AG04450 (cell line): ENCODE results near the gene SERPINB5. TPM values are rescaled to one million over a fixed set of nuclear protein-coding genes. Genes with fewer than 3 reads are reported as not detected.

Experiments used
- CTCF ChIA-PET: fragments of 300-600, 350-600 bp; formaldehyde crosslinking; extraction: SDS; loops from one replicate; lab custom pipeline; 2022; ENCODE audit warnings: antibody characterized with exemption, inconsistent platforms; lab: Charles Lee
- POLR2A ChIA-PET: fragments of 350-600 bp; formaldehyde crosslinking; extraction: SDS; loops from one replicate; lab custom pipeline; 2021; ENCODE audit warnings: antibody characterized with exemption, inconsistent platforms; lab: Yijun Ruan, JAX
- DNase-seq: peaks from one replicate; pipeline ENCODE4 v3.0.0-alpha.2; 2011; ENCODE audit warnings: low read depth, low spot score
- H3K27ac ChIP-seq: one replicate; pipeline ENCODE4 v1.5.1; 2012; ENCODE audit warnings: low read depth, low read length, control low read depth
- H3K27me3 ChIP-seq: one replicate; pipeline ENCODE4 v1.6.0; 2012; ENCODE audit warnings: low read length; ENCODE audit not compliant: control insufficient read depth, insufficient read depth
- H3K4me3 ChIP-seq: 2 replicates; pipeline ENCODE4 v1.5.1; 2011; ENCODE audit warnings: mild to moderate bottlenecking, low read depth, low read length, control low read depth
- H3K9me3 ChIP-seq: 2 replicates; pipeline ENCODE4 v1.5.1; 2012; ENCODE audit warnings: low read length; ENCODE audit not compliant: control insufficient read depth, insufficient read depth
- polyA plus RNA-seq: library from polyadenylated mRNA; depleted of rRNA; stranded (reverse); fragments of >200 nt; gene quantifications from 2 replicates; pipeline ENCODE4 v1.2.3, GENCODE V29; 2011
- TF ChIP-seq, protein P1 (sequence below): IDR thresholded peaks from 2 replicates; pipeline ENCODE4 v1.5.1; 2011; ENCODE audit warnings: low read depth, low read length, control low read depth, inconsistent platforms

The SERPINB5 gene
- polyA plus RNA-seq, 1 experiment = not detected

DNA sequence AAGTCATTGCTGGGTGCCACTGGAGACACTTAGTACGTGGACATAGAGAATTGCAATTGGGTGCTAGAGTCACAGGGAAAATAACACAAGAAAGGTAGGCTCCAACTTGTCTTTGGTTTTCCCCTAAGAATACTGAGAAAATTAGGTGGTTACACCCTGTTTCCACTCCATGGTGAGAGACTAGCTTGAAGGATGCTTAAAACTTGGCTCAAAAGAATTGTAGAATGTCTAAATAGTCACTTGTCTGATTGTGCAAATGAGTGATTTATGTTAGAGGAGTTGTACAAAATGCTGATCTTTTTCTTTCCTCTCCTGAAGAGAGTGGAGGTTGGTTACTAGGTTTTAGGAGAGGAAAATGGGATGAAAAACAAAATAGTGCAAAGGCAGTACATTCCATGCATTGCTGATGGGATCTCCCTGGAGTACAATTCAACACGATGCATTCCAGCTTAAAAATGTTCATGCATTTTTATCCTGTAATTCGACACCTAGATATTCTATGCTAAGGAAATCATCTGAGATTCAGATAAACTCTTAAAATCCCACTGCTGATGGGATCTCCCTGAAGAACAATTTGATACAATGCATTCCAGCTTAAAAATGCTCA, 63.2 kb downstream of the SERPINB5 start:
- no peak overlapping the region for H3K4me3 ChIP-seq
- CTCF ChIA-PET = interaction anchor here (1.3 to 1.7 kb wide), 2 partner anchors 21 to 29 kb away, joined by 4 to 5 read pairs; no protein-coding TSS in a partner anchor
- TF ChIP-seq, protein P1, sequence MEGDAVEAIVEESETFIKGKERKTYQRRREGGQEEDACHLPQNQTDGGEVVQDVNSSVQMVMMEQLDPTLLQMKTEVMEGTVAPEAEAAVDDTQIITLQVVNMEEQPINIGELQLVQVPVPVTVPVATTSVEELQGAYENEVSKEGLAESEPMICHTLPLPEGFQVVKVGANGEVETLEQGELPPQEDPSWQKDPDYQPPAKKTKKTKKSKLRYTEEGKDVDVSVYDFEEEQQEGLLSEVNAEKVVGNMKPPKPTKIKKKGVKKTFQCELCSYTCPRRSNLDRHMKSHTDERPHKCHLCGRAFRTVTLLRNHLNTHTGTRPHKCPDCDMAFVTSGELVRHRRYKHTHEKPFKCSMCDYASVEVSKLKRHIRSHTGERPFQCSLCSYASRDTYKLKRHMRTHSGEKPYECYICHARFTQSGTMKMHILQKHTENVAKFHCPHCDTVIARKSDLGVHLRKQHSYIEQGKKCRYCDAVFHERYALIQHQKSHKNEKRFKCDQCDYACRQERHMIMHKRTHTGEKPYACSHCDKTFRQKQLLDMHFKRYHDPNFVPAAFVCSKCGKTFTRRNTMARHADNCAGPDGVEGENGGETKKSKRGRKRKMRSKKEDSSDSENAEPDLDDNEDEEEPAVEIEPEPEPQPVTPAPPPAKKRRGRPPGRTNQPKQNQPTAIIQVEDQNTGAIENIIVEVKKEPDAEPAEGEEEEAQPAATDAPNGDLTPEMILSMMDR = no peak

GRCh38 chr18:63542069-63542468, 65.3 kb downstream of the SERPINB5 start, which contains the start of gene SERPINB12:
Gene SERPINB12 (plus strand): TSS chr18:63542369. CDS start chr18:63556160, 13,791 bp downstream.
- ChIA-PET POLR2A (no interaction called here), CTCF (interaction anchor here (1.0 to 1.2 kb wide), 4 partner anchors 16 to 36 kb away, joined by 3 to 5 read pairs (median 3); no protein-coding TSS in a partner anchor)
- H3K9me3 ChIP-seq = no peaks in the 10 kb centered on the region
- DNase-seq = no peak
- H3K4me3 ChIP-seq = no peak within 1 kb of the TSS
- H3K27ac ChIP-seq = no peak within 1 kb of the TSS
- TF ChIP-seq, protein P1 = no peak
- peaks cover 3% of the 10 kb centered on the region for H3K27me3 ChIP-seq

More for the DNA sequence above, 63.2 kb downstream of the SERPINB5 start:
- Histone ChIP-seq H3K27ac (no peak overlapping the region), H3K27me3 (peaks cover 3% of the 10 kb centered on the region), H3K9me3 (no peaks in the 10 kb centered on the region)
- POLR2A ChIA-PET = interaction anchor here (0.5 kb wide), 1 partner anchor 156 kb away, joined by 3 read pairs; no protein-coding TSS in a partner anchor
- no peak for DNase-seq

GRCh38 chr18:63544017-63544416, 67.3 kb downstream of the SERPINB5 start:
- TF ChIP-seq, protein P1 = no peak
- no peaks in the 10 kb centered on the region for H3K9me3 ChIP-seq
- POLR2A ChIA-PET = no interaction called here
- no peak overlapping the region for H3K27ac ChIP-seq
- CTCF ChIA-PET = interaction anchor here (0.6 to 1.4 kb wide), 3 partner anchors 26 to 420 kb away, joined by 3 to 5 read pairs (median 3); no protein-coding TSS in a partner anchor
- H3K4me3 ChIP-seq = no peak overlapping the region
- no peak for DNase-seq
- H3K27me3 ChIP-seq = no peaks in the 10 kb centered on the region

- ChIA-PET CTCF (interaction anchor here (1.2 to 1.4 kb wide), 2 partner anchors 33 to 419 kb away, joined by 3 to 5 read pairs; no protein-coding TSS in a partner anchor), POLR2A (no interaction called here)
- H3K9me3 ChIP-seq = no peaks in the 10 kb centered on the region
- TF ChIP-seq, protein P1 = no peak
- no peak overlapping the region for H3K4me3 ChIP-seq
- no peaks in the 10 kb centered on the region for H3K27me3 ChIP-seq
- no peak overlapping the region for H3K27ac ChIP-seq
- DNase-seq = no peak
Observed at GRCh38 chr18:63545000-63545399, 68.2 kb downstream of the SERPINB5 start.

DNA sequence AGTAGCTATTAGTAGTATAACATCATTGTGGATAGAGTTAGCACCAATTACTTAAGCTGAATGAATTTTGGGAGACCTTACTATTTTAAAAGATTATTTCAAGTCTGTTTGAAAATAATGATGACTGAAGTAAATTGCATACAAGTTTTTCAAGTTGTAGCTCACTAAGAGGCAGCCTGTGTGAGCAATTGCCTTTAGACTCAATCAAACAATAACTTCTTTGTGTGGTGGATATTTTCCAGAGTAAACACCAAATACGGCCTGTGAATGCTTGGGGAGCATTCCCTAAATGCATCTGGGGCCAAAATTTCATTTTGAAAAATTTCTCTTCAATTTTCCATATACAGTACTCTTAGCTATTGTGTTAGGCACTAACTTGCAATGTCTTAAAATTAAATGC, 73.3 kb downstream of the SERPINB5 start:
- DNase-seq = no peak
- no peaks in the 10 kb centered on the region for H3K27me3 ChIP-seq
- H3K27ac ChIP-seq = no peak overlapping the region
- H3K9me3 ChIP-seq = no peaks in the 10 kb centered on the region
- H3K4me3 ChIP-seq = no peak overlapping the region
- ChIA-PET POLR2A (no interaction called here), CTCF (interaction anchor here (1.9 to 4.3 kb wide), 3 partner anchors 28 to 293 kb away, joined by 8 to 17 read pairs (median 9); no protein-coding TSS in a partner anchor)
- TF ChIP-seq, protein P1 = no peak
